ENCODE measurements around the gene SLC43A3. TPM values are rescaled to one million over a fixed set of nuclear protein-coding genes. Genes with fewer than 3 reads are reported as not detected.

Gene SLC43A3
- total and polyA plus RNA-seq, 2 experiments from 2014 or later: 19.3 to 20.7 TPM

GRCh38 chr11:57473285-57473841 is 46.4 kb upstream of the SLC43A3 start:
- no peak overlapping the region for H3K27ac ChIP-seq
- H3K79me2 ChIP-seq: no peaks in the 10 kb centered on the region
- TF ChIP-seq EZH2 (IDR thresholded peaks at IDR 0.05; ENCODE audit: borderline replicate concordance) (no peak), EZH2phosphoT487 (IDR thresholded peaks at IDR 0.05; ENCODE audit: low read depth, severe bottlenecking, unreplicated experiment) (no peak), CTCF (IDR thresholded peaks at IDR 0.05; ENCODE audit: poor library complexity) (no peak)
- 61% methylated on average over 3 of the region's 6 CpGs for WGBS (ENCODE audit: low lambda C conversion rate, missing lambda C conversion rate)
- no peaks in the 10 kb centered on the region for H4K20me1 ChIP-seq (ENCODE audit: insufficient read depth, poor library complexity, severe bottlenecking)
- H3K27me3 ChIP-seq: peaks cover 71% of the 10 kb centered on the region
- no peak overlapping the region for H3K4me2 ChIP-seq
- no peaks in the 10 kb centered on the region for H3K9me2 ChIP-seq (replicated peaks; ENCODE audit: insufficient read depth)
- no peaks in the 10 kb centered on the region for H3K36me3 ChIP-seq (replicated peaks; ENCODE audit: insufficient read depth, low read depth)
- peaks cover 10% of the 10 kb centered on the region for H3K4me1 ChIP-seq (ENCODE audit: insufficient read depth)
- H3K9me3 ChIP-seq (ENCODE audit: low read depth): no peaks in the 10 kb centered on the region
- H3K4me3 ChIP-seq: no peak overlapping the region
- H2AFZ ChIP-seq: no peak overlapping the region
- no peak for DNase-seq (ENCODE audit: low spot score)

GRCh38 chr11:57471496-57471895 is 44.6 kb upstream of the SLC43A3 start:
- Histone ChIP-seq H3K27me3 (peaks cover 55% of the 10 kb centered on the region), H3K9me3 (ENCODE audit: low read depth) (no peaks in the 10 kb centered on the region), H3K4me2 (no peak overlapping the region), H4K20me1 (ENCODE audit: insufficient read depth, poor library complexity, severe bottlenecking) (no peaks in the 10 kb centered on the region), H3K36me3 (replicated peaks; ENCODE audit: insufficient read depth, low read depth) (no peaks in the 10 kb centered on the region), H2AFZ (no peak overlapping the region), H3K4me1 (ENCODE audit: insufficient read depth) (peaks cover 6% of the 10 kb centered on the region), H3K79me2 (no peaks in the 10 kb centered on the region), H3K9me2 (replicated peaks; ENCODE audit: insufficient read depth) (no peaks in the 10 kb centered on the region), H3K27ac (no peak overlapping the region), H3K4me3 (no peak overlapping the region)
- no peak for TF ChIP-seq CTCF (IDR thresholded peaks at IDR 0.05; ENCODE audit: poor library complexity)
- TF ChIP-seq EZH2phosphoT487 (IDR thresholded peaks at IDR 0.05; ENCODE audit: low read depth, severe bottlenecking, unreplicated experiment): no peak
- TF ChIP-seq EZH2 (IDR thresholded peaks at IDR 0.05; ENCODE audit: borderline replicate concordance): no peak
- DNase-seq (ENCODE audit: low spot score): no peak
- WGBS (ENCODE audit: low lambda C conversion rate, missing lambda C conversion rate): 96% methylated on average over 3 of the region's 3 CpGs

GRCh38 chr11:57469268-57469667 is 42.3 kb upstream of the SLC43A3 start:
- Histone ChIP-seq H3K36me3 (replicated peaks; ENCODE audit: insufficient read depth, low read depth) (no peaks in the 10 kb centered on the region), H4K20me1 (ENCODE audit: insufficient read depth, poor library complexity, severe bottlenecking) (no peaks in the 10 kb centered on the region), H3K9me3 (ENCODE audit: low read depth) (no peaks in the 10 kb centered on the region), H3K27ac (no peak overlapping the region), H3K4me3 (no peak overlapping the region), H2AFZ (no peak overlapping the region), H3K9me2 (replicated peaks; ENCODE audit: insufficient read depth) (no peaks in the 10 kb centered on the region), H3K4me2 (no peak overlapping the region), H3K27me3 (peaks cover 45% of the 10 kb centered on the region), H3K4me1 (ENCODE audit: insufficient read depth) (no peaks in the 10 kb centered on the region), H3K79me2 (no peaks in the 10 kb centered on the region)
- WGBS (ENCODE audit: low lambda C conversion rate, missing lambda C conversion rate): 88% methylated on average over 5 of the region's 5 CpGs
- DNase-seq (ENCODE audit: low spot score): no peak
- no peak for TF ChIP-seq EZH2 (IDR thresholded peaks at IDR 0.05; ENCODE audit: borderline replicate concordance)
- TF ChIP-seq EZH2phosphoT487 (IDR thresholded peaks at IDR 0.05; ENCODE audit: low read depth, severe bottlenecking, unreplicated experiment): no peak
- no peak for TF ChIP-seq CTCF (IDR thresholded peaks at IDR 0.05; ENCODE audit: poor library complexity)

All from hepatocyte (in vitro differentiated cells).